WTC11 (cell line): ENCODE data around the gene TTC38. TPM values are rescaled to one million over a fixed set of nuclear protein-coding genes. Genes with fewer than 3 reads are reported as not detected.
A peak's percentile ranks its signal among the peaks of the same experiment; 100 is the strongest.

Experiments
- ATF1 ChIP-seq: sonication (generic); formaldehyde crosslinking; IDR thresholded peaks from 2 replicates; pipeline ENCODE4 v1.8.1; 2023; ENCODE audit warnings: mild to moderate bottlenecking, moderate library complexity, missing genetic modification reagents
- ESRRA ChIP-seq: sonication (generic); formaldehyde crosslinking; IDR thresholded peaks from 2 replicates; pipeline ENCODE4 v1.8.1; 2022; ENCODE audit warnings: mild to moderate bottlenecking, missing genetic modification reagents, borderline replicate concordance
- FOXP1 ChIP-seq: sonication (generic); formaldehyde crosslinking; IDR thresholded peaks from 2 replicates; pipeline ENCODE4 v1.8.0; 2022; ENCODE audit warnings: missing genetic modification reagents, mild to moderate bottlenecking, moderate library complexity, borderline replicate concordance
- GTF2I ChIP-seq: fragments of 250-450 bp; sonication (Bioruptor Pico); conservative IDR thresholded peaks from 2 replicates; pipeline ENCODE4 v1.4.0; 2021; ENCODE audit warnings: mild to moderate bottlenecking
- MXD4 ChIP-seq: fragments of 250-450 bp; sonication (Bioruptor Pico); IDR thresholded peaks from 2 replicates; pipeline ENCODE4 v1.8.0; 2021; ENCODE audit warnings: mild to moderate bottlenecking, moderate library complexity, borderline replicate concordance
- NR1H2 ChIP-seq: sonication (generic); formaldehyde crosslinking; IDR thresholded peaks from 2 replicates; pipeline ENCODE4 v1.9.0; 2021; ENCODE audit warnings: mild to moderate bottlenecking, moderate library complexity, missing genetic modification reagents
- RELA ChIP-seq: sonication (generic); formaldehyde crosslinking; IDR thresholded peaks from 2 replicates; pipeline ENCODE4 v1.8.1; 2022; ENCODE audit warnings: missing genetic modification reagents, mild to moderate bottlenecking, borderline replicate concordance
- SOX15 ChIP-seq: fragments of 250-450 bp; sonication (Bioruptor Pico); IDR thresholded peaks from 2 replicates; pipeline ENCODE4 v1.9.0; 2021; ENCODE audit warnings: mild to moderate bottlenecking
- TCF7 ChIP-seq: sonication (generic); formaldehyde crosslinking; IDR thresholded peaks from 2 replicates; pipeline ENCODE4 v1.8.0; 2022; ENCODE audit warnings: mild to moderate bottlenecking, low read depth, missing genetic modification reagents, moderate library complexity
- TP53 ChIP-seq: sonication (generic); formaldehyde crosslinking; IDR thresholded peaks from 2 replicates; pipeline ENCODE4 v1.8.1; 2023; ENCODE audit warnings: mild to moderate bottlenecking, missing genetic modification reagents
- ZNF121 ChIP-seq: sonication (generic); formaldehyde crosslinking; IDR thresholded peaks from 2 replicates; pipeline ENCODE4 v1.8.0; 2023; ENCODE audit warnings: missing genetic modification reagents
- ZNF671 ChIP-seq: fragments of 250-450 bp; sonication (Bioruptor Pico); IDR thresholded peaks from 2 replicates; pipeline ENCODE4 v1.8.0; 2021; ENCODE audit warnings: mild to moderate bottlenecking
- total RNA-seq: library from RNA; stranded (reverse); gene quantifications from 3 replicates; pipeline ENCODE4 v1.2.3, GENCODE V29; 2021
- TF ChIP-seq, protein P1 (sequence below): sonication (generic); formaldehyde crosslinking; IDR thresholded peaks from 2 replicates; pipeline ENCODE4 v1.8.1; 2023; ENCODE audit warnings: mild to moderate bottlenecking, moderate library complexity, missing genetic modification reagents
- TF ChIP-seq, protein P2 (sequence below): sonication (generic); formaldehyde crosslinking; IDR thresholded peaks from 2 replicates; pipeline ENCODE4 v1.8.0; 2022; ENCODE audit warnings: missing genetic modification reagents
- TF ChIP-seq, protein P3 (sequence below): fragments of 250-450 bp; sonication (Bioruptor Pico); IDR thresholded peaks from 2 replicates; pipeline ENCODE4 v1.9.0; 2021; ENCODE audit warnings: mild to moderate bottlenecking, borderline replicate concordance
- TF ChIP-seq, protein P4 (sequence below): sonication (generic); formaldehyde crosslinking; conservative IDR thresholded peaks from 2 replicates; pipeline ENCODE4 v1.8.1; 2022; ENCODE audit warnings: mild to moderate bottlenecking, missing genetic modification reagents

Gene TTC38
- total RNA-seq, 1 experiment from 2014 or later, result 20.7 TPM

DNA sequence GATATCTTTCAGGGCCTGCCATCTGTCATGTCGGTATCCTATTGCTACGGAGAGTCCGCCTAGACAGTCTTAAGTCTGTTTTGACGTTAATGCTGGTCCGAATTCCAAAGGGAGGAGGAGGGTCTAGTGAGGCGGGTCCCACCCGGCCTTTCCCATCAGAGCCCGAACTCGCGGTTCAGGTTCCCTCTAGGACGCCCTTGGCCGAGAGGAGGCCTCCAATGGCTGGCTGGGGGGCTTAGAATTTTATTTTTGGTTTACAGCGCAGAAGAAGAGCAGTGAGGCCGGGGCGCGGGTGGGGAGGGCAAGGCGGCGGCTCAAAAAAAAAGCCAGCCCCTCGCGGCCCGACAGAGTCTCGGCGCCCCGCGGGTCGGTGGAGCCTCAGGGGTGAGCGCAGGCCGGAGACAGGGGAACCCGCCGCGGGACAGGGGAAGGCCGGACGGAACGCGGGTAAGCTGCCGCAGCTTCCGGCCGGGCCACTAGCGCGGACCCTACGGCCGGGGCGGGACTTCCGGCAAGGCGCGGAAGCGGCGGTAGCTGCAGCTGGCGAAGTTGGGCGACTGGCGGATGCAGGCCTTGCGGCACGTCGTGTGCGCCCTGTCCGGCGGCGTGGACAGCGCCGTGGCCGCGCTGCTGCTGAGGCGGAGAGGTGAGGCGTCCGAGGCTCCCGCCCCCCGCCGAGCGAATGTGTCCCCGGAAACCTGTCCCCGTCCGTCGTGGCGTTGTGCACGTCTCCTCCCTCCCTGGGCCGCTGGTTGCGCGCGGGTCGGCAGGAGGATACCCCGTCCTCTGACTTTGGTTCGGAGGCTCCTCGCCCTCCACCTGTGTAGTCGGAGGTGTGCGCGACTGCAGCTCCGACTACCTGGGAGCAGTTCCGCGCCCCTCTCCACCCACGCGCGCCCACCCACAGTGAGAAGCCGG, 67.7 kb downstream of the TTC38 start, which contains the start of gene TRMU (continued):
- peak; percentile 86; the same call in 1 of the 2 replicates for TF ChIP-seq FOXP1
- TF ChIP-seq, protein P1, sequence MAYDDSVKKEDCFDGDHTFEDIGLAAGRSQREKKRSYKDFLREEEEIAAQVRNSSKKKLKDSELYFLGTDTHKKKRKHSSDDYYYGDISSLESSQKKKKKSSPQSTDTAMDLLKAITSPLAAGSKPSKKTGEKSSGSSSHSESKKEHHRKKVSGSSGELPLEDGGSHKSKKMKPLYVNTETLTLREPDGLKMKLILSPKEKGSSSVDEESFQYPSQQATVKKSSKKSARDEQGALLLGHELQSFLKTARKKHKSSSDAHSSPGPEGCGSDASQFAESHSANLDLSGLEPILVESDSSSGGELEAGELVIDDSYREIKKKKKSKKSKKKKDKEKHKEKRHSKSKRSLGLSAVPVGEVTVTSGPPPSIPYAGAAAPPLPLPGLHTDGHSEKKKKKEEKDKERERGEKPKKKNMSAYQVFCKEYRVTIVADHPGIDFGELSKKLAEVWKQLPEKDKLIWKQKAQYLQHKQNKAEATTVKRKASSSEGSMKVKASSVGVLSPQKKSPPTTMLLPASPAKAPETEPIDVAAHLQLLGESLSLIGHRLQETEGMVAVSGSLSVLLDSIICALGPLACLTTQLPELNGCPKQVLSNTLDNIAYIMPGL (CRISPR knock-in tag), result peak; percentile 83; the same call in 1 of the 2 replicates
- peak; percentile 78 for TF ChIP-seq ZNF121 (CRISPR knock-in tag)
- TF ChIP-seq SOX15 (CRISPR knock-in tag), result no peak
- TF ChIP-seq TCF7 (CRISPR knock-in tag), result no peak
- no peak for TF ChIP-seq MXD4 (CRISPR knock-in tag)
- no peak; the same call in 1 of the 2 replicates for TF ChIP-seq RELA (CRISPR knock-in tag)
- TF ChIP-seq, protein P2, sequence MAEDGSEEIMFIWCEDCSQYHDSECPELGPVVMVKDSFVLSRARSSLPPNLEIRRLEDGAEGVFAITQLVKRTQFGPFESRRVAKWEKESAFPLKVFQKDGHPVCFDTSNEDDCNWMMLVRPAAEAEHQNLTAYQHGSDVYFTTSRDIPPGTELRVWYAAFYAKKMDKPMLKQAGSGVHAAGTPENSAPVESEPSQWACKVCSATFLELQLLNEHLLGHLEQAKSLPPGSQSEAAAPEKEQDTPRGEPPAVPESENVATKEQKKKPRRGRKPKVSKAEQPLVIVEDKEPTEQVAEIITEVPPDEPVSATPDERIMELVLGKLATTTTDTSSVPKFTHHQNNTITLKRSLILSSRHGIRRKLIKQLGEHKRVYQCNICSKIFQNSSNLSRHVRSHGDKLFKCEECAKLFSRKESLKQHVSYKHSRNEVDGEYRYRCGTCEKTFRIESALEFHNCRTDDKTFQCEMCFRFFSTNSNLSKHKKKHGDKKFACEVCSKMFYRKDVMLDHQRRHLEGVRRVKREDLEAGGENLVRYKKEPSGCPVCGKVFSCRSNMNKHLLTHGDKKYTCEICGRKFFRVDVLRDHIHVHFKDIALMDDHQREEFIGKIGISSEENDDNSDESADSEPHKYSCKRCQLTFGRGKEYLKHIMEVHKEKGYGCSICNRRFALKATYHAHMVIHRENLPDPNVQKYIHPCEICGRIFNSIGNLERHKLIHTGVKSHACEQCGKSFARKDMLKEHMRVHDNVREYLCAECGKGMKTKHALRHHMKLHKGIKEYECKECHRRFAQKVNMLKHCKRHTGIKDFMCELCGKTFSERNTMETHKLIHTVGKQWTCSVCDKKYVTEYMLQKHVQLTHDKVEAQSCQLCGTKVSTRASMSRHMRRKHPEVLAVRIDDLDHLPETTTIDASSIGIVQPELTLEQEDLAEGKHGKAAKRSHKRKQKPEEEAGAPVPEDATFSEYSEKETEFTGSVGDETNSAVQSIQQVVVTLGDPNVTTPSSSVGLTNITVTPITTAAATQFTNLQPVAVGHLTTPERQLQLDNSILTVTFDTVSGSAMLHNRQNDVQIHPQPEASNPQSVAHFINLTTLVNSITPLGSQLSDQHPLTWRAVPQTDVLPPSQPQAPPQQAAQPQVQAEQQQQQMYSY (CRISPR knock-in tag), result no peak
- TF ChIP-seq TP53 (CRISPR knock-in tag), result no peak
- TF ChIP-seq NR1H2 (CRISPR knock-in tag), result no peak
- TF ChIP-seq GTF2I (CRISPR knock-in tag), result no peak
- no peak for TF ChIP-seq ZNF671
- peak; percentile 70; the same call in 1 of the 2 replicates for TF ChIP-seq ATF1
- TF ChIP-seq, protein P3, sequence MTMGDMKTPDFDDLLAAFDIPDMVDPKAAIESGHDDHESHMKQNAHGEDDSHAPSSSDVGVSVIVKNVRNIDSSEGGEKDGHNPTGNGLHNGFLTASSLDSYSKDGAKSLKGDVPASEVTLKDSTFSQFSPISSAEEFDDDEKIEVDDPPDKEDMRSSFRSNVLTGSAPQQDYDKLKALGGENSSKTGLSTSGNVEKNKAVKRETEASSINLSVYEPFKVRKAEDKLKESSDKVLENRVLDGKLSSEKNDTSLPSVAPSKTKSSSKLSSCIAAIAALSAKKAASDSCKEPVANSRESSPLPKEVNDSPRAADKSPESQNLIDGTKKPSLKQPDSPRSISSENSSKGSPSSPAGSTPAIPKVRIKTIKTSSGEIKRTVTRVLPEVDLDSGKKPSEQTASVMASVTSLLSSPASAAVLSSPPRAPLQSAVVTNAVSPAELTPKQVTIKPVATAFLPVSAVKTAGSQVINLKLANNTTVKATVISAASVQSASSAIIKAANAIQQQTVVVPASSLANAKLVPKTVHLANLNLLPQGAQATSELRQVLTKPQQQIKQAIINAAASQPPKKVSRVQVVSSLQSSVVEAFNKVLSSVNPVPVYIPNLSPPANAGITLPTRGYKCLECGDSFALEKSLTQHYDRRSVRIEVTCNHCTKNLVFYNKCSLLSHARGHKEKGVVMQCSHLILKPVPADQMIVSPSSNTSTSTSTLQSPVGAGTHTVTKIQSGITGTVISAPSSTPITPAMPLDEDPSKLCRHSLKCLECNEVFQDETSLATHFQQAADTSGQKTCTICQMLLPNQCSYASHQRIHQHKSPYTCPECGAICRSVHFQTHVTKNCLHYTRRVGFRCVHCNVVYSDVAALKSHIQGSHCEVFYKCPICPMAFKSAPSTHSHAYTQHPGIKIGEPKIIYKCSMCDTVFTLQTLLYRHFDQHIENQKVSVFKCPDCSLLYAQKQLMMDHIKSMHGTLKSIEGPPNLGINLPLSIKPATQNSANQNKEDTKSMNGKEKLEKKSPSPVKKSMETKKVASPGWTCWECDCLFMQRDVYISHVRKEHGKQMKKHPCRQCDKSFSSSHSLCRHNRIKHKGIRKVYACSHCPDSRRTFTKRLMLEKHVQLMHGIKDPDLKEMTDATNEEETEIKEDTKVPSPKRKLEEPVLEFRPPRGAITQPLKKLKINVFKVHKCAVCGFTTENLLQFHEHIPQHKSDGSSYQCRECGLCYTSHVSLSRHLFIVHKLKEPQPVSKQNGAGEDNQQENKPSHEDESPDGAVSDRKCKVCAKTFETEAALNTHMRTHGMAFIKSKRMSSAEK, result no peak
- TF ChIP-seq, protein P4, sequence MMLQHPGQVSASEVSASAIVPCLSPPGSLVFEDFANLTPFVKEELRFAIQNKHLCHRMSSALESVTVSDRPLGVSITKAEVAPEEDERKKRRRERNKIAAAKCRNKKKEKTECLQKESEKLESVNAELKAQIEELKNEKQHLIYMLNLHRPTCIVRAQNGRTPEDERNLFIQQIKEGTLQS (CRISPR knock-in tag), result no peak
- peak; percentile 73; the same call in 1 of the 2 replicates for TF ChIP-seq ESRRA (CRISPR knock-in tag)
- TF ChIP-seq, all 79 proteins: peak for 30
